Measurements from ENCODE around the gene TEKT5. TPM values are rescaled to one million over a fixed set of nuclear protein-coding genes. Genes with fewer than 3 reads are reported as not detected.
A peak's percentile ranks its signal among the peaks of the same experiment; 100 is the strongest.

Gene TEKT5
- total RNA-seq, 1 experiment from 2014 or later = not detected

GRCh38 chr16:10618710-10619209, 76.0 kb downstream of the TEKT5 start:
- Mint-ChIP-seq H3K36me3 (ENCODE audit: insufficient read depth, unreplicated experiment) (no peaks in the 10 kb centered on the region), H3K4me3 (ENCODE audit: unreplicated experiment) (no peak overlapping the region), H3K27ac (ENCODE audit: low read depth, unreplicated experiment) (peak overlapping the region; percentile 46), H3K27me3 (ENCODE audit: insufficient read depth, unreplicated experiment) (no peaks in the 10 kb centered on the region), H3K4me1 (ENCODE audit: insufficient read depth, unreplicated experiment) (peaks cover 17% of the 10 kb centered on the region), H3K9me3 (ENCODE audit: unreplicated experiment) (no peaks in the 10 kb centered on the region)
- ChIA-PET CTCF (interaction anchor here (0.6 to 2.3 kb wide), 5 partner anchors 9 to 779 kb away, joined by 3 to 4 read pairs (median 3); no protein-coding TSS in a partner anchor), POLR2A (interaction anchor here (1.2 kb wide), 1 partner anchor 39 kb away, joined by 4 read pairs; the partner anchor contains the start of gene EMP2)
- BruUV-seq (replicated peaks) = no TSS peak
- no peak for TF ChIP-seq CTCF (IDR thresholded peaks at IDR 0.05; ENCODE audit: unreplicated experiment)
- intact Hi-C loops (cut with micrococcal nuclease) = no loop called here
- no peak for DNase-seq (ENCODE audit: unreplicated experiment)

GRCh38 chr16:10617662-10618420, 76.9 kb downstream of the TEKT5 start:
- no peak for TF ChIP-seq CTCF (IDR thresholded peaks at IDR 0.05; ENCODE audit: unreplicated experiment)
- BruUV-seq (replicated peaks) = no TSS peak
- Mint-ChIP-seq H3K4me3 (ENCODE audit: unreplicated experiment) (no peak overlapping the region), H3K36me3 (ENCODE audit: insufficient read depth, unreplicated experiment) (no peaks in the 10 kb centered on the region), H3K27me3 (ENCODE audit: insufficient read depth, unreplicated experiment) (no peaks in the 10 kb centered on the region), H3K27ac (ENCODE audit: low read depth, unreplicated experiment) (peak overlapping the region; percentile 46), H3K4me1 (ENCODE audit: insufficient read depth, unreplicated experiment) (peaks cover 17% of the 10 kb centered on the region), H3K9me3 (ENCODE audit: unreplicated experiment) (no peaks in the 10 kb centered on the region)
- ChIA-PET POLR2A (interaction anchor here (1.2 to 1.6 kb wide), 3 partner anchors 10 to 38 kb away, joined by 3 to 5 read pairs (median 4); partner anchors contain the start of gene EMP2), CTCF (interaction anchor here (0.6 to 2.3 kb wide), 6 partner anchors 10 to 865 kb away, joined by 3 to 4 read pairs (median 3); no protein-coding TSS in a partner anchor)
- peak; percentile 43 for DNase-seq (ENCODE audit: unreplicated experiment)
- intact Hi-C loops (cut with micrococcal nuclease) = no loop called here

- no peaks in the 10 kb centered on the region for H3K9me3 Mint-ChIP-seq (ENCODE audit: unreplicated experiment)
- H3K27ac Mint-ChIP-seq (ENCODE audit: low read depth, unreplicated experiment) = no peak overlapping the region
- peak; percentile 88 for DNase-seq (ENCODE audit: unreplicated experiment)
- H3K4me1 Mint-ChIP-seq (ENCODE audit: insufficient read depth, unreplicated experiment) = peaks cover 17% of the 10 kb centered on the region
- ChIA-PET POLR2A (interaction anchor here (0.6 to 1.6 kb wide), 5 partner anchors 9 to 84 kb away, joined by 3 to 5 read pairs (median 4); no protein-coding TSS in a partner anchor), CTCF (interaction anchor here (0.6 to 2.3 kb wide), 10 partner anchors 10 to 1728 kb away, joined by 3 to 4 read pairs (median 3); no protein-coding TSS in a partner anchor)
- BruUV-seq (replicated peaks) = no TSS peak
- H3K4me3 Mint-ChIP-seq (ENCODE audit: unreplicated experiment) = peak overlapping the region; percentile 2
- intact Hi-C loops (cut with micrococcal nuclease) = no loop called here
- no peaks in the 10 kb centered on the region for H3K27me3 Mint-ChIP-seq (ENCODE audit: insufficient read depth, unreplicated experiment)
- TF ChIP-seq CTCF (IDR thresholded peaks at IDR 0.05; ENCODE audit: unreplicated experiment) = no peak
- no peaks in the 10 kb centered on the region for H3K36me3 Mint-ChIP-seq (ENCODE audit: insufficient read depth, unreplicated experiment)
Observed at GRCh38 chr16:10616756-10617640, 77.7 kb downstream of the TEKT5 start.
